HT1080 (cell line): Measurements from ENCODE around the gene PTK6. TPM values are rescaled to one million over a fixed set of nuclear protein-coding genes. Genes with fewer than 3 reads are reported as not detected.

Source experiments
- DNase-seq: peaks from one replicate; pipeline ENCODE4 v3.0.0-alpha.2; 2015; ENCODE audit warnings: low read depth
- total RNA-seq: library from RNA; depleted of rRNA; stranded (reverse); fragments of >200 nt; shearing (Covaris generic); gene quantifications from 2 replicates; pipeline ENCODE4 v1.2.3, GENCODE V29; 2014

Gene PTK6
- total RNA-seq, 1 experiment from 2014 or later = not detected

DNA sequence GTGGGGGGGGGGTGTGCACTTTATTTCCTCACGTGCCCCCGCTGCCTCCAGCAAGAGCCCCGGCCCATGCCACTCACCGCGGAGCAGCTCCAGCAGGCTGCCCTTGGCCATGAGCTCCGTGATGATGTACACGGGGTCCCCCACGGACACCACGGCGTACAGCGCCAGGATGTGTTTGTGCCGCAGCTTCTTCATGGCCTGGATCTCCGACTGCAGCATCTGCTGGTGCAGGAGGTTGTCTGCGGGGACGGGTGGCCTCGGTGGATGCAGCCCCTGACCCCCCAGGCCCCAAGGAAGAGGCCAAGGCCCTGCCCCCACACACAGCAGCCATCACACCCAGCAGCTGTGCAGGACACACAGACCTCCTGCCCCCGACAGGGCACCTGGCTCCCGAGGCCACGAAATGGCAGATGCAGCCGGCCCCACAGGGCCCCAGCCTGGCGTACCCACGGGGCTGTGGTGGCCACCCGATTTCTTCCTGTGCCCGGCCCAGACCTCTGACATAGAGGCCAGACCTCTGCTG is 4.7 kb downstream of the PTK6 start:
- no peak for DNase-seq

DNA sequence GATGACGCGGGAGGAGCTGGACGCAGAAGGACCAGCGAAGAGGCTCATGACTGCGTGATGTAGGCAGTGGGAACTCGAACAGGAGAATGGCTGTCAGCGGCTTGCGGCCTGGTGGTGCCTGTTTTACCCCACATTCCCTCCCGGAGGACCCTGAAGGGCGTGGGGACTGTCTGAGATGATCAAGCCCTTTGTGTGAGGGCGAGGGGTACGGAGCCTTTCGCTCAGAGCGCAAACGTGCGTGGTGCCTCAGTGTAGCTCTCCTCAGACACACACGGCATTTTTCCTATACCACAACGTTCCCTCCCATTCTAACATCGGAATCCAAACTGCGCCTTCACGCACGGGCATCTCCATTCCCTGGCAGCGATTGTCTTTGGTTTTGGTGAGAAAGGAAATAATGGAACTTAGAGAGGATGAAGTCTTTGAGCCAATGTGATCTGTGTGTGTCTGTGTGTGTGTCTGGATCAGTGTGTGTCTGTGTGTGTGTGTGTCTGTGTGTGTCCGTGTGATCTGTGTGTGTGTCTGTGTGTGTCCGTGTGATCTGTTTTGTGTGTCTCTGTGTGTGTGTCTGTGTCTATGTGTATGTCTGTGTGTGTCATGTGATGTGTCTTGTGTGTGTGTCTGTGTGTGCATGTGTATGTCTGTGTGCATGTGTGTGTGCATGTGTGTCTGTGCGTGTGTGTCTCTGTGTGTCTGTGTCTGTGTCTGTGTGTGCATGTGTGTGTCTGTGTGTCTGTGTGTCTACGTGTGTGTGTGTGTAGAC is 5.3 kb downstream of the PTK6 start:
- DNase-seq = no peak

GRCh38 chr20:63530788-63531160 is 6.4 kb downstream of the PTK6 start:
- DNase-seq = no peak

DNA sequence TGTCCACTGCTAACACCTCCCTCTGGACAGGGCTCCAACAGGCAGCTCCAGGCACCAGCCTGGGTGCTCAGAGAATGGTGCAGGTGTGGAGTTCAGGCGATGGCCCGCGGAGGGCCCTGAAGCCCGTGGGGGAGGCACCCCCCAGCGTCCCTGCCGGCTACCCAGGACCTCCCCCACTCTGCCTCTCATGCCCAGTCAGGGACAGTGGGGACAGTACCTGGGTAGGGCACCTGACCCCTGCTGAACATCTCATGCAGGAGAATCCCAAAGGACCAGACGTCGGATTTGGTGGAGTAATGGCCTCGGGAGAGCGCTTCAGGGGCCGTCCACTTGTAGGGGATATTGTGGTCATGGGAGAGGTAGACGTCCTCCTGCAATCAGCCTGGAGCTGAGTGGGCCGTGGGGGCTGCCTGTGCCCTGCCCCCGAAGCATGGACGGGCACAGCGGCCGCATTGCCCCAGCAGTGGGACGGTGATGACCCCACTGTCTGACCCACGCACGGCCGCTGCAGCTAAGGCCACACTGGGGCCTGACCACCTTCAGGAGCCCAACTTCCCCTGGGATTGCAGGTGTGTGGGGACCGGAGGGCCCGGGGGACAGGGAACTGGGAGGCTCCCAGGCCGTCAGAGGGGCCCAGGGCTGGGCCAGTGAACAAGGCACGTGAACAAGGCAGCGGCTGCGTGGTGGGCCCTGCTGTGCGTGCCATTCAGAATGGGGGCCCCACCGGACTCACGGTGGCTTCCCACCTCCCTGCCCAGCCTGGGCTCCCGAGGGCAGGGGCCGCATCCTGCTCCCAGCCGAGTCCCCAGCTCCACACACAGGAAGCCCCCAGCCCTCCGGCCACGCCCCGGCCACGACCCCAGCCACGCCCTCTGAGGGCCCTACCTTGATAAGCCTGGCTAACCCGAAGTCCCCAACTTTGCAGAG is 7.1 kb downstream of the PTK6 start:
- no peak for DNase-seq

GRCh38 chr20:63529180-63529860 is 7.9 kb downstream of the PTK6 start:
- DNase-seq = no peak

DNA sequence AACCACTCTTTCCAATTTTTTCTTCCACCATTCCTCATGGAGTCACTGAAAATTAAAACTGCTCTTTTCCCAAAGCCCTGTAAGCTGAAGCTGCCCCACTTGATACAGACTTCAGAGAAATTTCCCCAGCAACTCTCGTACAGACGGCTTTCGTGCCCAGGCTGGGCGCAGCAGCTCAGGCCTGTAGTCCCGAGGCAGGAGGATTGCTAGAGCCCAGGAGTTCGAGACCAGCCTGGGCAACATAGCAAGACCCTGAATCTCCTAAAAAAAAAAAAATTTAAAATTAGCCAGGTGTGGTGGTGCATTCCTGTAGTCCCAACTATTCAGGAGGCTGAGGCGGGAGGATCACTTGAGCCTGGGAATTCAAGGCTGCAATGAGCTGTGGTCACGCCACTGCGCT is 10.0 kb downstream of the PTK6 start:
- no peak for DNase-seq

DNA sequence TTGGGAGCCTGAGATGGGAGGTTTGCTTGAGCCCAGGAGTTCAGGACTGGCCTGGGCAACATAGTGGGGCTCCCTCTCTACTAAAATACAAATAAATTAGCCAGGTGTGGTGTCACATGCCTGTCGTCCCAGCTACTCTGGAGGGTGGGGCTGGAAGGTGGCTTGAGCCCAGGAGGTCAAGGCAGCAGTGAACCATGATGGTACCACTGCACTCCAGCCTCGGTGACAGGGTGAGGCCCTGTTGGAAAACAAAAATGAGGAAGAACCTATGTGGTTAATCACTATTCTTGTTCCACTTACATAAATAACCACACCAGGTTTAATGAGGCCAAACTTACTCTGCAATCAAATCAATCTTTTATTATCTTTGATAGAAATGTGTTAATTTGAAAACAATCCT is 11.2 kb downstream of the PTK6 start:
- DNase-seq = no peak

GRCh38 chr20:63525185-63525584 is 12.0 kb downstream of the PTK6 start:
- no peak for DNase-seq

GRCh38 chr20:63522981-63523611 is 14.1 kb downstream of the PTK6 start:
- DNase-seq = no peak

- no peak for DNase-seq
Observed at GRCh38 chr20:63522091-63522868, 14.9 kb downstream of the PTK6 start.

DNA sequence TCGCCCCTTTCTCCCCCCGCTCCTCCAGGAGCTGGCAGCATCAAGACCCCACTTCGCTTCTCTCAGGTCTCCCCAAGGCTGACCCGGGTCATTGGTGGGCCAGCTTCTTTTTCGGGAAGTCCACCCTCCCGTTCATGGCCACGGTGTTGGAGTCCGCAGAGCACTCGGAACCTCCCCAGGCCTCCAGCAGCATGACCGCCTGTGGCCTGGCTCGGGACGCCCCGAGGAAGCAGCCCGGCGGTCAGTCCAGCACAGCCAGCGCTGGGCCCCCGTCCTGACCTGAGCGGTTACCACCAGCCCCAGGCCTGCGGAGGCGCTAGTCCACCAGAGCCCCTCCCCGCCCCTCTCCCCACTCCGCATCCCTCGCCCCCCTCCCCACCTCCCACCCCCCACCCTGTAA is 15.6 kb downstream of the PTK6 start:
- DNase-seq = no peak

- DNase-seq = peak; percentile 63
Observed at GRCh38 chr20:63520934-63521601, 16.1 kb downstream of the PTK6 start.

- DNase-seq = peak; percentile 52
Observed at GRCh38 chr20:63520504-63520933, 16.7 kb downstream of the PTK6 start, which contains the start of gene PPDPF. TSS of gene PPDPF (plus strand) at chr20:63520765. CDS start at chr20:63521309, 544 bp downstream.

- DNase-seq = peak; percentile 53
Observed at GRCh38 chr20:63519668-63520503, 17.3 kb downstream of the PTK6 start.

- no peak for DNase-seq
Observed at GRCh38 chr20:63518946-63519667, 18.1 kb downstream of the PTK6 start.

- DNase-seq = no peak
Observed at GRCh38 chr20:63518351-63518861, 18.8 kb downstream of the PTK6 start.

DNA sequence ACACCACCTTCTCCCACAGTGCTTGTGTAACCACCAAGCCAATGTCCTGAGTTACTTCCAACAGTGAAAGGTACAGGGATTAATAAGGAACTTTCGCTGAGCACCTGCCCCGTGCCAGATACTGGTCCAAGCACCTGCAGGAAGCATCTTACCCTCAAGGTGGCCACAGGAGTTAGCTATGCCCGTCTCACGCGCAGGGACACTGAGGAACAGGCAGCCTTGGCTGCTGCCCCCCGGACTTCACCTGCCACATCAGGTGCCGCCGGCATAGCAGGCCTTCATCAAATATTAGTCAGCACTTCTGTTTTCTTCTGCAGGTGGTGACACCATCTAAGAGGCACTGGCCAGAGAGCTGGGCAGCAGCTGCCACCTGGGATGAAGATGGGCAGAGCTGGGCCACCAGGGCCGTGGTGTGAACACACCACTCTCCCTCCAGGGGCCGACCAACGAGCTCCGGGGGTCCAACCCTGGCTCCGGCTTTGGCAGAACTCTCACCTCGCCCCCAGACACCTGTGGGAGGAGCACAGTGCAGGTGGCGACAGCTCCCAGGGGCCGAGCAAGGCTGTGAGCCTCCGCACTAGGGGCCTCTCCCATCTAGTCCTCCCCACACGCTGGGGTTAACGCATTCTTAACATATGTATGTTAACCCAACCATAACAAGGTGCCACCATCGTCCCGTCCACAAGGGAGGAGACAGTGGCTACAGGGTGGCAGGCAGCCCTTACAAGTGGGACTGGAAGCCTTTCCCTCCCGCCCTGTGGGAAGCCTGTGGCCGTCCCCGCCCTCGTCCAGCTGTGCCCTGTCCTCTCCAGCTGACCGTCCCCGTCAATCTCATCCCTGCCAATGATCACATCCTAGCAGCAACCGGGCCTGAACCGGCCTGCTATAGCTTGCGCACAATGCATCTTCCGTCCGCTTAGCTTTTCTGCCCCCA is 19.5 kb downstream of the PTK6 start:
- no peak for DNase-seq
